Measurements from ENCODE around the gene TEX30. TPM values are rescaled to one million over a fixed set of nuclear protein-coding genes. Genes with fewer than 3 reads are reported as not detected.
"Not testable (repeated sequence)": the region's sequence is repeated elsewhere in the genome, so short reads cannot be mapped to it uniquely, and the experiment has no call there.

TEX30 gene
- total RNA-seq, 1 donor from 2014 or later, result 10.1 TPM

GRCh38 chr13:102792396-102792795 lies 18.8 kb upstream of the TEX30 start:
- intact Hi-C loops (cut with DNase I), result no loop called here
- H3K36me3 ChIP-seq, result peaks cover 0 to 17% of the 10 kb centered on the region in 2 donors
- no peak for DNase-seq (ENCODE audit: extremely low spot score in 2 of 2)
- no peaks in the 10 kb centered on the region for H3K27me3 ChIP-seq
- H3K27ac ChIP-seq, result no peak overlapping the region
- H3K9me3 ChIP-seq, result no peaks in the 10 kb centered on the region
- TF ChIP-seq POLR2A (IDR thresholded peaks at IDR 0.05) (no peak), POLR2AphosphoS5 (IDR thresholded peaks at IDR 0.05; ENCODE audit: insufficient read depth in 1 of 2, low read depth in 1 of 2) (no peak), CTCF (IDR thresholded peaks at IDR 0.05) (no peak)
- H3K4me3 ChIP-seq, result no peak overlapping the region
- H3K4me1 ChIP-seq, result no peaks in the 10 kb centered on the region

- Histone ChIP-seq H3K4me3 (no peak overlapping the region), H3K27ac (no peak overlapping the region), H3K36me3 (peaks cover 0 to 17% of the 10 kb centered on the region in 2 donors), H3K4me1 (no peaks in the 10 kb centered on the region), H3K9me3 (no peaks in the 10 kb centered on the region), H3K27me3 (no peaks in the 10 kb centered on the region)
- TF ChIP-seq CTCF (IDR thresholded peaks at IDR 0.05) (no peak), POLR2AphosphoS5 (IDR thresholded peaks at IDR 0.05; ENCODE audit: insufficient read depth in 1 of 2, low read depth in 1 of 2) (no peak), POLR2A (IDR thresholded peaks at IDR 0.05) (no peak)
- DNase-seq (ENCODE audit: extremely low spot score in 2 of 2), result no peak
- intact Hi-C loops (cut with DNase I), result no loop called here
Observed at GRCh38 chr13:102788683-102789082, 15.1 kb upstream of the TEX30 start.

- Histone ChIP-seq H3K36me3 (peaks cover 0 to 6% of the 10 kb centered on the region in 2 donors), H3K9me3 (no peaks in the 10 kb centered on the region), H3K27me3 (no peaks in the 10 kb centered on the region), H3K4me3 (no peak overlapping the region), H3K27ac (no peak overlapping the region), H3K4me1 (no peaks in the 10 kb centered on the region)
- no peak for DNase-seq (ENCODE audit: extremely low spot score in 2 of 2)
- intact Hi-C loops (cut with DNase I), result no loop called here
- TF ChIP-seq CTCF (IDR thresholded peaks at IDR 0.05) (no peak), POLR2A (IDR thresholded peaks at IDR 0.05) (no peak), POLR2AphosphoS5 (IDR thresholded peaks at IDR 0.05; ENCODE audit: insufficient read depth in 1 of 2, low read depth in 1 of 2) (no peak)
Observed at GRCh38 chr13:102784483-102784882, 10.9 kb upstream of the TEX30 start.

- H3K27ac ChIP-seq, result no peak overlapping the region
- H3K27me3 ChIP-seq, result no peaks in the 10 kb centered on the region
- no peaks in the 10 kb centered on the region for H3K4me1 ChIP-seq
- H3K4me3 ChIP-seq, result no peak overlapping the region
- TF ChIP-seq POLR2AphosphoS5 (IDR thresholded peaks at IDR 0.05; ENCODE audit: insufficient read depth in 1 of 2, low read depth in 1 of 2) (no peak), POLR2A (IDR thresholded peaks at IDR 0.05) (no peak), CTCF (IDR thresholded peaks at IDR 0.05) (no peak)
- no peak for DNase-seq (ENCODE audit: extremely low spot score in 2 of 2)
- H3K36me3 ChIP-seq, result no peaks in the 10 kb centered on the region
- H3K9me3 ChIP-seq, result no peaks in the 10 kb centered on the region
- intact Hi-C loops (cut with DNase I), result no loop called here
Observed at GRCh38 chr13:102781591-102781990, 8.0 kb upstream of the TEX30 start.

GRCh38 chr13:102780656-102781055 lies 7.1 kb upstream of the TEX30 start:
- H3K4me1 ChIP-seq; H3K4me3 ChIP-seq; H3K27ac ChIP-seq; intact Hi-C loops (cut with DNase I); DNase-seq (ENCODE audit: extremely low spot score in 2 of 2); H3K36me3 ChIP-seq; H3K9me3 ChIP-seq; H3K27me3 ChIP-seq: not testable (repeated sequence)

Data from vagina (tissue), 2 donors.